HFFc6 (cell line): Measurements from ENCODE around the gene RABGAP1L. TPM values are rescaled to one million over a fixed set of nuclear protein-coding genes. Genes with fewer than 3 reads are reported as not detected.

Experiments used
- DNase-seq: peaks from one replicate; pipeline ENCODE4 v3.0.0-alpha.2; 2018
- H3K27ac Mint-ChIP-seq: 2 replicates; pipeline ENCODE4 v1.8.0; 2020; ENCODE audit warnings: mild to moderate bottlenecking, mixed read lengths
- H3K27me3 Mint-ChIP-seq: 2 replicates; pipeline ENCODE4 v1.8.0; 2021; ENCODE audit warnings: mild to moderate bottlenecking, moderate library complexity, mixed read lengths; ENCODE audit not compliant: insufficient read depth
- H3K36me3 Mint-ChIP-seq: 2 replicates; pipeline ENCODE4 v1.8.0; 2021; ENCODE audit warnings: low read depth, mixed read lengths
- H3K4me1 Mint-ChIP-seq: 2 replicates; pipeline ENCODE4 v1.8.0; 2020; ENCODE audit warnings: low read depth, mixed read lengths
- H3K4me3 Mint-ChIP-seq: 2 replicates; pipeline ENCODE4 v1.8.0; 2020; ENCODE audit warnings: mild to moderate bottlenecking, moderate library complexity, mixed read lengths
- H3K9me3 Mint-ChIP-seq: 2 replicates; pipeline ENCODE4 v1.8.0; 2020; ENCODE audit warnings: mild to moderate bottlenecking, mixed read lengths
- total RNA-seq, 6 experiments: library from RNA; stranded (reverse); fragmentation: NEBNext Ultra II Directional; extraction: Animal tissue kit (Norgen Biotek cat#: 25700); gene quantifications; 2 replicates in 1 of 6; 3 replicates in 5 of 6; pipeline ENCODE4 v1.2.3, GENCODE V29; 2021
- TF ChIP-seq, protein P1 (sequence below): fragments of 200-600 bp; sonication (generic); IDR thresholded peaks from 2 replicates; pipeline ENCODE4 v1.5.0; 2021; ENCODE audit warnings: antibody characterized with exemption, mild to moderate bottlenecking

The RABGAP1L gene
- total RNA-seq, 6 experiments from 2014 or later: 14.5 to 16.9 (median 16.0) TPM

- H3K4me3 Mint-ChIP-seq: no peak overlapping the region
- no peaks in the 10 kb centered on the region for H3K27me3 Mint-ChIP-seq
- DNase-seq: no peak
- no peaks in the 10 kb centered on the region for H3K4me1 Mint-ChIP-seq
- TF ChIP-seq, protein P1, sequence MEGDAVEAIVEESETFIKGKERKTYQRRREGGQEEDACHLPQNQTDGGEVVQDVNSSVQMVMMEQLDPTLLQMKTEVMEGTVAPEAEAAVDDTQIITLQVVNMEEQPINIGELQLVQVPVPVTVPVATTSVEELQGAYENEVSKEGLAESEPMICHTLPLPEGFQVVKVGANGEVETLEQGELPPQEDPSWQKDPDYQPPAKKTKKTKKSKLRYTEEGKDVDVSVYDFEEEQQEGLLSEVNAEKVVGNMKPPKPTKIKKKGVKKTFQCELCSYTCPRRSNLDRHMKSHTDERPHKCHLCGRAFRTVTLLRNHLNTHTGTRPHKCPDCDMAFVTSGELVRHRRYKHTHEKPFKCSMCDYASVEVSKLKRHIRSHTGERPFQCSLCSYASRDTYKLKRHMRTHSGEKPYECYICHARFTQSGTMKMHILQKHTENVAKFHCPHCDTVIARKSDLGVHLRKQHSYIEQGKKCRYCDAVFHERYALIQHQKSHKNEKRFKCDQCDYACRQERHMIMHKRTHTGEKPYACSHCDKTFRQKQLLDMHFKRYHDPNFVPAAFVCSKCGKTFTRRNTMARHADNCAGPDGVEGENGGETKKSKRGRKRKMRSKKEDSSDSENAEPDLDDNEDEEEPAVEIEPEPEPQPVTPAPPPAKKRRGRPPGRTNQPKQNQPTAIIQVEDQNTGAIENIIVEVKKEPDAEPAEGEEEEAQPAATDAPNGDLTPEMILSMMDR: no peak
- no peak overlapping the region for H3K27ac Mint-ChIP-seq
- no peaks in the 10 kb centered on the region for H3K9me3 Mint-ChIP-seq
- no peaks in the 10 kb centered on the region for H3K36me3 Mint-ChIP-seq
Observed at GRCh38 chr1:174825127-174825526, 665.8 kb downstream of the RABGAP1L start.

DNA sequence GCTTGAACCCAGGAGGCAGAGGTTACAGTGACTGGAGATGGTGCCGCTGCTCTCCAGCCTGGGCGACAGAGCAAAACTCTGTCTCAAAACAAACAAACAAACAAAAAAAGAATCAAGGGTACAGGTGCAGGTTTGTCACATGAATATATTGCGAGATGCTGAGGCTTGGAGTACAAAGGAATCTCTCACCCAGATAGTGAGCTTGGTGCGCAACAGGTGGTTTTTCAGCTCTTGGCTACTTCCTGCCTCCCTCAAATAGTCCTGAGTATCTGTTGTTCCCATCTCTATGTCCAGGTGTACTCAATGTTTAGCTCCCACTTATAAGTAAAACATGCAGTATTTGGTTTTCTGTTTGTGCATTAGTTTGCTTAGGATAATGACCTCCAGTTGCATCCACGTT lies 666.5 kb downstream of the RABGAP1L start:
- Mint-ChIP-seq H3K9me3 (no peaks in the 10 kb centered on the region), H3K27ac (no peak overlapping the region), H3K4me1 (no peaks in the 10 kb centered on the region), H3K27me3 (no peaks in the 10 kb centered on the region), H3K4me3 (no peak overlapping the region), H3K36me3 (no peaks in the 10 kb centered on the region)
- DNase-seq: no peak
- TF ChIP-seq, protein P1: no peak

GRCh38 chr1:174828264-174828663 lies 668.9 kb downstream of the RABGAP1L start:
- no peaks in the 10 kb centered on the region for H3K27me3 Mint-ChIP-seq
- H3K9me3 Mint-ChIP-seq: no peaks in the 10 kb centered on the region

GRCh38 chr1:174829990-174830389 lies 670.7 kb downstream of the RABGAP1L start:
- no peaks in the 10 kb centered on the region for H3K36me3 Mint-ChIP-seq
- H3K4me1 Mint-ChIP-seq: no peaks in the 10 kb centered on the region
- H3K27ac Mint-ChIP-seq: no peak overlapping the region
- TF ChIP-seq, protein P1: no peak
- H3K9me3 Mint-ChIP-seq: no peaks in the 10 kb centered on the region
- H3K4me3 Mint-ChIP-seq: no peak overlapping the region
- no peak for DNase-seq
- no peaks in the 10 kb centered on the region for H3K27me3 Mint-ChIP-seq

More at GRCh38 chr1:174828264-174828663, 668.9 kb downstream of the RABGAP1L start:
- Mint-ChIP-seq H3K4me3 (no peak overlapping the region), H3K27ac (no peak overlapping the region), H3K4me1 (no peaks in the 10 kb centered on the region), H3K36me3 (no peaks in the 10 kb centered on the region)
- no peak for DNase-seq
- TF ChIP-seq, protein P1: no peak

- DNase-seq: no peak
- peaks cover 5% of the 10 kb centered on the region; the same call in 1 of the 2 replicates for H3K4me1 Mint-ChIP-seq
- H3K27me3 Mint-ChIP-seq: no peaks in the 10 kb centered on the region; the same call in 1 of the 2 replicates
- TF ChIP-seq, protein P1: no peak
- H3K36me3 Mint-ChIP-seq: no peaks in the 10 kb centered on the region
- H3K27ac Mint-ChIP-seq: no peak overlapping the region
- H3K4me3 Mint-ChIP-seq: no peak overlapping the region
- no peaks in the 10 kb centered on the region for H3K9me3 Mint-ChIP-seq
Observed at GRCh38 chr1:174836543-174836942, 677.2 kb downstream of the RABGAP1L start.

DNA sequence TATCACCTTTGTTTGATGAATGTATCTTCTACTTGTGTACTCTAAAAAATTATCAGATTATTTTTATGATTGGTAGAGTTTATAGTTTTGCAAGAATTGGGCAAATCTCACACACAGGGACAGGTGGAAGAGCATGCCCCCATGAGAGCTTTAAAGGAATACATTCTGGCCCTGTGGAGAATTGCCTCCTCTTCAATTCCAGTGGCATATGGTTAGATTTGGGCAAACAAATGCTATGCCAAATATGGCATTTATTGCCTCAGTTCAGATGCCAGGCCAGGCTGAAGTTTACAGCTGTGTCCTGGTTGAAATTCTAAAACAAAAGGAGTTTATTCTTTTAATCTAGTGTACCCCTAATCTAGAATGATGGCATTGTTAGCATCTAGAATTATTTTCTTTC lies 678.1 kb downstream of the RABGAP1L start:
- H3K27me3 Mint-ChIP-seq: no peaks in the 10 kb centered on the region; the same call in 1 of the 2 replicates
- H3K9me3 Mint-ChIP-seq: no peaks in the 10 kb centered on the region
- no peaks in the 10 kb centered on the region for H3K36me3 Mint-ChIP-seq
- no peak overlapping the region for H3K27ac Mint-ChIP-seq
- H3K4me3 Mint-ChIP-seq: no peak overlapping the region
- no peak for DNase-seq
- H3K4me1 Mint-ChIP-seq: peaks cover 5% of the 10 kb centered on the region; the same call in 1 of the 2 replicates
- TF ChIP-seq, protein P1: no peak
